ENCODE data around the gene RFX6. TPM values are rescaled to one million over a fixed set of nuclear protein-coding genes. Genes with fewer than 3 reads are reported as not detected.
A peak's percentile ranks its signal among the peaks of the same experiment; 100 is the strongest.

Gene RFX6
- total and polyA plus RNA-seq, 2 experiments from 2014 or later = not detected

DNA sequence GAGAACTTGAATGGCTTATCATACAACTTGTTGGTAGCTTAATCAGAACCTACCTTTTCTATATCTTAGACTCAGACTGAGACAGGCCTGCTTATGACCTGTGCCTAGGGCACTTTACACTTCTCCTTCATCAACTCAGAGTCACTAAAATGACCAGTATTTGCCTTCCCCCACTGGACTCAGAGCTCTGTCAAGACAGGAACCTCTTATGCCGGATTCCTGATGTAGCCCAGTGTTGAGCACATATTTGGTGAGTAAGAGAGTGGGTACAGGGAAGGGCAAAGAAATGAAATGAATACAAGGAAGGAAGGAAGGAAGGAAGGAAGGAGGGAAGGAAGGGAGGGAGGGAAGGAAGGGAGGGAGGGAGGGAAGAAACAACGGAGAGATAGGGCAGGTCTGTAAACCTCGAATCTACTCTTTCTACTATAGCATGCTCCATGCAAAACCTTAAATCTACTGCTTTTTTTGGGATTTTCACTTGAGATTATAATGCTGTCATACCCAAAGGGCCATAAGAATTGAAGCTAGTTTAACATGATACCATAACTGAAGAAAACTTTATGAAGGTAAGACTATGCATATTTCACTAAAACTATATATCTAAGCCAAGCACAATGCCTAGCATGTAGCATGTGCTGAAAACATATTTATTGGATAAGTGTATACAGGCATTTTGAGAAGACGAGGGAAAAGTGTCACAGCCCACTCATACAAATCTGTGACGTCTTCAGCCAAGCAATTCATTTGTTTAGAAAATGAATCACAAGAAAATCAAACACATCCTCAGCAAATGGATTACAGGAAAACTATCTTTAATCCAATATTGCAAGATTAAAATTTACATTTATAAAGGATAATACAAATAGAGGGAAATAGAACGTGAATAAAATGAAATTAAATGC, 89.9 kb downstream of the RFX6 start:
- DNase-seq (ENCODE audit: low read depth in 1 of 2, low spot score in 1 of 2) = no peak
- H3K27ac ChIP-seq = no peak overlapping the region
- H3K9me3 ChIP-seq (ENCODE audit: low read depth) = no peaks in the 10 kb centered on the region
- H3K4me1 ChIP-seq (ENCODE audit: low read depth) = no peaks in the 10 kb centered on the region
- no peak overlapping the region for H3K4me3 ChIP-seq
- H3K27me3 ChIP-seq = peaks cover 10% of the 10 kb centered on the region
- H3K36me3 ChIP-seq = no peaks in the 10 kb centered on the region
- TF ChIP-seq, protein P1, sequence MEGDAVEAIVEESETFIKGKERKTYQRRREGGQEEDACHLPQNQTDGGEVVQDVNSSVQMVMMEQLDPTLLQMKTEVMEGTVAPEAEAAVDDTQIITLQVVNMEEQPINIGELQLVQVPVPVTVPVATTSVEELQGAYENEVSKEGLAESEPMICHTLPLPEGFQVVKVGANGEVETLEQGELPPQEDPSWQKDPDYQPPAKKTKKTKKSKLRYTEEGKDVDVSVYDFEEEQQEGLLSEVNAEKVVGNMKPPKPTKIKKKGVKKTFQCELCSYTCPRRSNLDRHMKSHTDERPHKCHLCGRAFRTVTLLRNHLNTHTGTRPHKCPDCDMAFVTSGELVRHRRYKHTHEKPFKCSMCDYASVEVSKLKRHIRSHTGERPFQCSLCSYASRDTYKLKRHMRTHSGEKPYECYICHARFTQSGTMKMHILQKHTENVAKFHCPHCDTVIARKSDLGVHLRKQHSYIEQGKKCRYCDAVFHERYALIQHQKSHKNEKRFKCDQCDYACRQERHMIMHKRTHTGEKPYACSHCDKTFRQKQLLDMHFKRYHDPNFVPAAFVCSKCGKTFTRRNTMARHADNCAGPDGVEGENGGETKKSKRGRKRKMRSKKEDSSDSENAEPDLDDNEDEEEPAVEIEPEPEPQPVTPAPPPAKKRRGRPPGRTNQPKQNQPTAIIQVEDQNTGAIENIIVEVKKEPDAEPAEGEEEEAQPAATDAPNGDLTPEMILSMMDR (IDR thresholded peaks at IDR 0.05; ENCODE audit: low read depth, low read length) = no peak

DNA sequence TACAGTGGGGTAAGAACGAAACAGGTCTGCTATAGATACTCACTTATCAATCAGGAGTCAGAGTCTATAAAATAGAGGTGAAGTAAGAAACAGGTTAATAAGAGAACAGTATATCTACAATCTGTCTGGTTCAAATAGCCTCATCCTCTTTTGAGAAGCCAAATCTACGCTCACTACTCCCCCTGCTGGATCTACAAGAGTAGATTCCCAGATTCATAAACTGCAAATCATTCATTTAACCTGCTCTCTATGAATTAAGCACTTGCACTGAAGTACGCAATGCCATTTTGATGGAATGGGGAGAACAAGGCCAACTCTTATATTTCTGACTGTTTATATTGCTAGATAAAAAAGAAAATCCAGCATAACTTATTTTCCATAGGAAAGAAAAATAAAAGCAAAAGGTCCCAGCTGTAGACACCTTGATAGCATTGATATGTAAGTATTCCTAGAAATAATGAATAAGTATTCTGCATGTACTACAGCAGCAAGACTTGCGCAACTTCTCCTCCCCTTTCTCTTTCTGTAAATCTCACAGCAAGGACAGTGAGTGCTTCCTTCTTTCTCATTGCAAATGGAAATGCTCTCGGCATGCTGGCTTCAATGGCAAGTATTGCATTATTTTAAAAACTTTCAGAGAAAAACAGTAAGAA, 92.3 kb downstream of the RFX6 start:
- peaks cover 10% of the 10 kb centered on the region for H3K27me3 ChIP-seq
- no peaks in the 10 kb centered on the region for H3K4me1 ChIP-seq (ENCODE audit: low read depth)
- H3K27ac ChIP-seq = no peak overlapping the region
- TF ChIP-seq, protein P1 (IDR thresholded peaks at IDR 0.05; ENCODE audit: low read depth, low read length) = peak; percentile 77
- H3K36me3 ChIP-seq = no peaks in the 10 kb centered on the region
- peak; percentile 65 to 69 for DNase-seq (ENCODE audit: low read depth in 1 of 2, low spot score in 1 of 2)
- no peaks in the 10 kb centered on the region for H3K9me3 ChIP-seq (ENCODE audit: low read depth)
- H3K4me3 ChIP-seq = no peak overlapping the region

DNA sequence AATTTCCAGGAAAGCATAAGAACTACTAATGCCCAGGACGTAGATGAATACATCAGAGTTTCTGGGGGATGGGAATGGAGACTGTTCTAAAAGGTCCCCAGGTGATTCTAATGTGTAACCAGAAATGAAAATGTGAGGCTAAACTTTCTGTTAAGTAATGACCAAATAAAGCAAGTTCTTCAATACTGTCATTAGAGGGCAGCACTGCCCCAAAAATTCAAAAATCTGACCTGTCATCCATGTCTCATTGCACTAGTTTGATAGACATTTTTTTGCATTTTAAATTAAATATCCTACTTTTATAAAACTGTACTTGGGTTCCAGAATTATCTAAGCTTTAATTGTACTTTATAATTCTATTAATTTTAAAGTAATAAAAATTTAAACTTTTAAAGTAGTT, 94.9 kb downstream of the RFX6 start:
- Histone ChIP-seq H3K27ac (no peak overlapping the region), H3K4me1 (ENCODE audit: low read depth) (no peaks in the 10 kb centered on the region), H3K9me3 (ENCODE audit: low read depth) (no peaks in the 10 kb centered on the region), H3K27me3 (peaks cover 10% of the 10 kb centered on the region), H3K4me3 (no peak overlapping the region), H3K36me3 (no peaks in the 10 kb centered on the region)
- TF ChIP-seq, protein P1 (IDR thresholded peaks at IDR 0.05; ENCODE audit: low read depth, low read length) = peak; percentile 64
- peak; percentile 48 to 51 for DNase-seq (ENCODE audit: low read depth in 1 of 2, low spot score in 1 of 2)

DNA sequence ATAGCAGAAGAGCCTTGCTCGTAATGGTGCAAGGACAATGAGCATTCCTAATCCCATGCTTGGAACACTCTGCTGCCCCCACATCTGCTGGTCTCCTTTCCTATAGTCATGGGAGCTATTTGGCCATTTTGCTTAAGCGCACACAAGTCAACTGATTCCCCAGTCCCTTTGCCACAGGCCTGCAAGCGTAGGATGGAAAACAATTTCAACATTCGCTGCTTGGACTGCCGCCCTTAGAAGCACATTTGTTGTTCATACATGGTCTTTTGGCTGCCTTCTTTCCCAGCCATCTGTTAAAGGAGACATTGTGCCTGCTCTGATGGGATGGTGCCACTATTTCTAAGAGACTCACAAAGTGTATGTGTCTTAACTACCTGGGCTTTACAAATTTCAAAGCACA, 96.9 kb downstream of the RFX6 start:
- Histone ChIP-seq H3K4me1 (ENCODE audit: low read depth) (no peaks in the 10 kb centered on the region), H3K4me3 (no peak overlapping the region), H3K9me3 (ENCODE audit: low read depth) (no peaks in the 10 kb centered on the region), H3K36me3 (no peaks in the 10 kb centered on the region), H3K27ac (no peak overlapping the region), H3K27me3 (peaks cover 5% of the 10 kb centered on the region)
- TF ChIP-seq, protein P1 (IDR thresholded peaks at IDR 0.05; ENCODE audit: low read depth, low read length) = no peak
- DNase-seq (ENCODE audit: low read depth in 1 of 2, low spot score in 1 of 2) = no peak

DNA sequence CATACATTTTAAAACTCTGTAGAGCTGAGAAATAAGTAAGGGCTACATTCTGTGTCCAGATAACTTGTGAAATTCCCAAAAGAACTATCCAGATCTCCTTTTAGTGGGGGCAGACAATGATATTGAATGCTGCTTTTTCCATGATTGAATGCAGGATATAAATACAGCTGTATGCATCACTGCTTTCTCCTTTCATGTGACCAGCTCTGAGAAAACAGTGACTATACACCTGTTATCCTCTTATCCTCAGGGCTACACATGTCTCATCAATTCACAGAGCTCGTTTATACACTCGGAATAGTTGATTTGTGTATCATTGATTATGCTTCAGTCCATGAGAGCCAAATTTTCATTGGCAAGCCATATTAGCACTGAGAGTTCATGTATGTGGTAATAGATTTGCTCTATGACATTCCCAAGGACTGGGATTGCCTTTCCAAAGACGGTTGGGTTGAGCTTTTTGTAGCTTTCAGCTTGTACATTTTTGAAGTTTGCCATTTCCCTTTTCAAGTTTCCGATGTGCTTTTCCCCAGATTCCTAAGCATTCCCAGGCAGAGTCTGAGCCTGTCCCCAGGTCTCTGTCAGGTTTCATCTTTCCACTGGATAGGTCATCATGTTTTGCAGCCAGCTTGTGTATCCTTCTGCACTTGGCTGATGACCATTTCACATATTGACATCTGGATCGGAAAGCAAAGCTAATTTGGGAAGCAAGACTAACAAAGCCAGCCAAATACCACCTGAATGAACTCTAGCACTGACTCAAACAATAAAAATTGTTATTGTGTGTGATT, 97.7 kb downstream of the RFX6 start:
- no peaks in the 10 kb centered on the region for H3K36me3 ChIP-seq
- no peaks in the 10 kb centered on the region for H3K4me1 ChIP-seq (ENCODE audit: low read depth)
- no peak overlapping the region for H3K27ac ChIP-seq
- H3K9me3 ChIP-seq (ENCODE audit: low read depth) = no peaks in the 10 kb centered on the region
- TF ChIP-seq, protein P1 (IDR thresholded peaks at IDR 0.05; ENCODE audit: low read depth, low read length) = no peak
- peaks cover 5% of the 10 kb centered on the region for H3K27me3 ChIP-seq
- H3K4me3 ChIP-seq = no peak overlapping the region
- DNase-seq (ENCODE audit: low read depth in 1 of 2, low spot score in 1 of 2) = no peak

All from cardiac muscle cell (in vitro differentiated cells and primary cell).